HG02938 (cell line): ENCODE measurements around the gene RAI14.

Source experiments
- ATAC-seq: cut with Tn5 transposase; IDR thresholded peaks from one replicate; pipeline ENCODE4 v1.9.1; 2021; ENCODE audit warnings: mild to moderate bottlenecking, moderate library complexity; ENCODE audit not compliant: unreplicated experiment

Gene RAI14

GRCh38 chr5:34656001-34656699 lies at the start of gene RAI14:
Gene RAI14 (plus strand): TSS chr5:34656328. CDS start chr5:34686920, 30,592 bp downstream.
- no peak for ATAC-seq

- ATAC-seq: no peak
Measured at GRCh38 chr5:34608368-34608767, 47.8 kb upstream of the RAI14 start.

GRCh38 chr5:34608859-34609648 lies 47.1 kb upstream of the RAI14 start:
- no peak for ATAC-seq

- no peak for ATAC-seq
Measured at GRCh38 chr5:34609951-34610441, 46.1 kb upstream of the RAI14 start.

GRCh38 chr5:34610546-34610945 lies 45.6 kb upstream of the RAI14 start:
- ATAC-seq: no peak

- no peak for ATAC-seq
Measured at GRCh38 chr5:34611464-34612415, 44.4 kb upstream of the RAI14 start.

- no peak for ATAC-seq
Measured at GRCh38 chr5:34616651-34617050, 39.5 kb upstream of the RAI14 start.

- no peak for ATAC-seq
Measured at GRCh38 chr5:34618371-34619065, 37.6 kb upstream of the RAI14 start.

- no peak for ATAC-seq
Measured at GRCh38 chr5:34620185-34620584, 35.9 kb upstream of the RAI14 start.

- ATAC-seq: no peak
Measured at GRCh38 chr5:34621277-34622097, 34.6 kb upstream of the RAI14 start.

GRCh38 chr5:34622098-34622400 lies 34.1 kb upstream of the RAI14 start:
- no peak for ATAC-seq

- no peak for ATAC-seq
Measured at GRCh38 chr5:34624691-34625090, 31.4 kb upstream of the RAI14 start.

- no peak for ATAC-seq
Measured at GRCh38 chr5:34625246-34625645, 30.9 kb upstream of the RAI14 start.

GRCh38 chr5:34626036-34626435 lies 30.1 kb upstream of the RAI14 start:
- no peak for ATAC-seq

GRCh38 chr5:34626751-34627150 lies 29.4 kb upstream of the RAI14 start:
- no peak for ATAC-seq

- ATAC-seq: no peak
Measured at GRCh38 chr5:34627794-34628193, 28.3 kb upstream of the RAI14 start.

GRCh38 chr5:34628373-34628772 lies 27.8 kb upstream of the RAI14 start:
- ATAC-seq: no peak

- no peak for ATAC-seq
Measured at GRCh38 chr5:34630596-34630995, 25.5 kb upstream of the RAI14 start.

- no peak for ATAC-seq
Measured at GRCh38 chr5:34632807-34633422, 23.2 kb upstream of the RAI14 start.
